IPS-11a (cell line): ENCODE results near the gene CACNA2D1.
"Not testable (repeated sequence)": the region's sequence is repeated elsewhere in the genome, so short reads cannot be mapped to it uniquely, and the experiment has no call there.

Experiments used
- H3K4me3 ChIP-seq: one replicate; pipeline ENCODE4 v1.5.1; 2013; ENCODE audit warnings: low read depth, low read length, control low read depth

CACNA2D1 gene

GRCh38 chr7:82435769-82436168 is 7.8 kb downstream of the CACNA2D1 start:
- no peak overlapping the region for H3K4me3 ChIP-seq

GRCh38 chr7:82434275-82435022 is 9.1 kb downstream of the CACNA2D1 start:
- H3K4me3 ChIP-seq = no peak overlapping the region

GRCh38 chr7:82433507-82433906 is 10.1 kb downstream of the CACNA2D1 start:
- no peak overlapping the region for H3K4me3 ChIP-seq

DNA sequence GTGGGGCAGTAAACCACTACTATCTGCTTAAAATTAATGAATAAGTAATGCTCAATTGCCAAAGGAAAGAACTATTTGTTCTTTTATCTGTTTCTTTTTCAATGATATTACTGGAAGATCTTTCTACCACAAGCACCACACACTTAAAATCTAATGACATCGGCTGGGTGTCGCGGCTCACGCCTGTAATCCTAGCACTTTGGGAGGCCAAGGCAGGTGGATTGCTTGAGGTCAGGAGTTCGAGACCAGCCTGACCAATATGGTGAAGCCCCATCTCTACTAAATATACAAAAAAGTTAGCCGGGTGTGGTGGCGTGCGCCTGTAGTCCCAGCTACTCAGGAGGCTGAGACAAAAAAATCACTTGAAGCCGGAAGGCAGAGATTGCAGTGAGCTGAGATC is 10.8 kb downstream of the CACNA2D1 start:
- not testable (repeated sequence) for H3K4me3 ChIP-seq

DNA sequence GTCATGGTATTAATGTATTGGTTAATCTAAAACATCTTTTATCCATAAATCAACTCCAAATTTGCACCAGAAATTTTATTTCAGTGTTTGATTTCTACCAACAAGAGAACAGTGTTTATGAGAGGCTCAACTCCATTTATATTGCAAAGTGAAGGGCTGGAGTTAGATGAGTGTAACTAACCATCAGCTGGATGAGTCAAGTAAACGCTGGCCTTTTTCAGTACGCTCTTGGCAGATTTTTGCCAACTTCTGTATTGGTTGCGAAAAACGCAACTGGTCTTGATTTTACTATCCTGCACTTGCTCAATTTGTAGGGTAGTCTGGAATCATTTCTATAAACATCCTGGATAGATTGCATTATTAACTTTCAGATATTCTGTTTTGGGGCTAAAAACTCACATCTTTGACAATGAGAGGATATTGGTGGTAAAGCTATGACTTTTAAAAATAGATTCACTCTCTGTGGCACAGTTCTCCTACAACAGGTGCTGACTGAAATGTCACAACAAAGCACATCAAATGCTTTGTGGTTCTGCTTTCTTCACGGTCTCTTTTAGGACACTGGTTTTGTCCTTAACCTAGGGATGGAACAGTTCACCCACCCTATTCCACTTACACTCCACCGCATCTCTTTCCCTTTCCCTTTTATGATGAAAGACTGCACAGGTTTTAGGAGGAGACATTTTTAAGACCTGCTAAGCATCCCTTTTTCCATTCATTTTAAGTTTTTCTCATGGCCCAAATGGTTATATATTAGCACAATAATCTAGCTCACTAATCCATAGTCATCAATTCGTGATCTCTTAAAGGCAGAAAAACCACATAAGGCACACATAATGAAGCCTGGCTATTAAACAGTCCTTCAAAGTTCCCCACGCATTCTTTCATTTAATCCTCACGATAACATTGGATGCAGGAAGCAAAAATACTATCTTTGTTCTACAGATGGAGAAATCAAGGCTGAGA is 12.8 kb downstream of the CACNA2D1 start:
- H3K4me3 ChIP-seq = no peak overlapping the region

GRCh38 chr7:82429408-82429807 is 14.2 kb downstream of the CACNA2D1 start:
- no peak overlapping the region for H3K4me3 ChIP-seq

DNA sequence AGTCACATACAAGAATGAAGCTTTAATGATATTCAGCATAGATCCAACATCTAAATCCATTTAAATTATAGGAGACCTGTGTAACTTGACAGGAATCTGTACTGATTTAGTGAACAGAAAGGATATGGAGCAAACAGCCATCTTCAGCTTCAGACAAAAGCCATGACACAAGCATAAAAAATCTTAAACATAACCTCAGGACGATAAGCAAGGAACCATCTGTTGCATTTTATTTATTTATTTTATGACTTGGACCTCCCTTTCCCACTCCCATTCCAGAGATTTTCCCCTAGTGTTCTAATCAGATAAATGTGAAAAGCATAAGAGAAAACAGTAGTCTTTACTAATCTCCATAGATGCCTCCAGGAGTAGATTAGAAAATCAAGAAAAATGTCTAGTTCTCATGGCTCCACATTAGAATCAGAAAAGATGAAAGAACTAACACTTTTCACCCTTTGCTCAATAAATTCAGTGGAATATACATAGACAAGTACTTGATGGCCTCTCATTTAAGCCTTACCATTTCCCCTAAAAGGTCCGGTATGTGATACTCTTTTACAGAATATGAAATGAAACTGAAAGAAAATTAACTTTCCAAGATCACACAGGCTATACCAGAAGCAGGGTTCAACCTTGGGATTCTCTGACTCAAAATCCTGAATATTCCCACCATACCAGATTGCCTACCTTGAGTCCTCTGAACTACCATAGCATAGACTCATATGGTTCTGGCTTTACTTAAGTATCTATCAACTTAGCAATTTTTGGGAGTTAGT is 15.2 kb downstream of the CACNA2D1 start:
- H3K4me3 ChIP-seq = no peak overlapping the region

DNA sequence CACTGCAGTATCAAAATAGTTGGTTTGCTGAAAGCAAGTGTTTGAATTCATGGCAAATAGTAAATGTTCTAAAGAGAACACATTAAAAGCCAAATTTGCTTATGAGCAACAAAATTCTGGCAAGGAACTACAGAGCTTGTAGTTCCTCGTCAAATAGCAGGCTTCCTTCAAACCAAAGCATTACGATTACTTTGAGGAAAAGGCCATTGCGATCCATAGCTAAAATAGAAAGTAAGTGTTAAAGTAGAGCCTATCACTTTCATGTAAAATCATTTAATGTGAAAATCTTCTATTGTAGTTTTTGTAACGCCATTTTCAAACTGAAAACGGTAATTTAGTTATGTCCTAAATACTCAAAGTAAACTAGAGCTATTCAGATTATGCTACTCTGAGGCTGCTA is 20.1 kb downstream of the CACNA2D1 start:
- H3K4me3 ChIP-seq = no peak overlapping the region

DNA sequence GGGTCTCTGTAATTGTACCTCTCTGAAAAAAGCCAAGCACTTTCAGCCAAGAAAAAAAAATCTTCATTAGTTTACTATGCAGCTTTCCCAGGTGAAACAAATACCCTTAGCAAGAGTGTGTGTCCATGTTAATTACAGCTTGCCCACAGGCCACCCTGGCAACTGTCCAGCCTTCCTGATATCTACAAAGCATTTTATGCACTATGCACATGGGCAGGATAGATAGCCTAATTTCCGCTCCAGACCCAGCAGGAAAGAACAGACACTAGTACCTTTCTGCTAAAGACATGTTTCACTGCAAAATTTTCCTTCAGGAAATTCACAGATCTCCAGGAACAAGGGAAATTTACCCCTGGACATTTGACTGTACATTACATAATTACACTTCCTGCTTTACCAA is 24.4 kb downstream of the CACNA2D1 start:
- H3K4me3 ChIP-seq = no peak overlapping the region

DNA sequence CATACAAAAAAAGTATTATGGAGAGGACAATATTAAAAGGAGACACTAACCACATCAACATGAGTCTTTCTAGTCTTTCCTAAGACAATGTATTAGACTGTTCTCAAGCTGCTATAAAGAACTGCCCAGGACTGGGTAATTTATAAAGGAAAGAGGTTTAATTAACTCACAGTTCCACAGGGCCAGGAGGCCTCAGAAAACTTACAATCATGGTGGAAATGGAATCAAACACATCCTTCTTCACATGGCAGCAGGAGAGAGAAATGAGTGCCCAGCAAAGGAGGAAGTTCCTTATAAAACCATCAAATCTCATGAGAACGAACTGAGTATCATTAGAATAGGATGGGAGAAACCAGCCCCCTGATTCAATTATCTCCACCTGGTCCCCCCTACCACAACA is 25.7 kb downstream of the CACNA2D1 start:
- H3K4me3 ChIP-seq = no peak overlapping the region

GRCh38 chr7:82416402-82416801 is 27.2 kb downstream of the CACNA2D1 start:
- H3K4me3 ChIP-seq = no peak overlapping the region

- no peak overlapping the region for H3K4me3 ChIP-seq
Measured at GRCh38 chr7:82414389-82414788, 29.2 kb downstream of the CACNA2D1 start.

DNA sequence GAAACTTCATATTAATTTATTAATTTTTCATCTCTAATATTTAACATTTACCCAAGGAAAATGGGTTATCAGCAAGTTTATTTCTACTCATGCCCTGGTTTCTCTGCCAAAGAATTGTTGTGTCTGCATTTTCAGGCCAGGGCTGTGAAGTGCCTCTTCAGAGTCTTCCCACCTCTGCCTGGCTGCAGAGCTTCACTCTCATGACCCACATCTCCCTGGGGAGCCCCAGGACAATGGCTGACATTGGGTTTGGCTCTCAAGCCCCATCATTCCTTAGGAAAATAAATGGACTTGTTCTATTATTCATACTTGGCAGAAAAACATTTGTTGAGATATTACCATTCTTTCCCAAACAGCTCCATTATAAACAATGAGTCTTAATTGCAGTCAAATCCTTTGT is 30.3 kb downstream of the CACNA2D1 start:
- H3K4me3 ChIP-seq = no peak overlapping the region

GRCh38 chr7:82411732-82412131 is 31.8 kb downstream of the CACNA2D1 start:
- no peak overlapping the region for H3K4me3 ChIP-seq

DNA sequence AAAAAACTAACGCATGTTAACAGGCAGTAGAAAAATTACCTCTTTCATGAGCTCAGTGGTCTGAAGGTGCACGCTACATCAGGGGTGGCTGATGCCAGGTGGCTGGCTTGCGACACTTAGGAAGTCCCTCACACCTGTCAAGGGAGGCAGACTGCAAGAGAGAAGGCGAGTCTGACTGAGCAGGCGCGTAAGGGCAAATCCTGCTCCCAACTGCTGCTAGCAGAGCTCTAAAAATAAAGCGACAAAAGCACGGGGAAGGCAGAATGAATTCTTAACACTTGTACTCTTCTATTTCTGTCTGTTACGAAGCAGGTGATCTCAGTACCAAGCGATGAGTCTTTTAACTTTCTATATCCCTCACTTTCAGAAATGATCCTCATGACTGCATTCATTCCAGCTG is 33.1 kb downstream of the CACNA2D1 start:
- no peak overlapping the region for H3K4me3 ChIP-seq

GRCh38 chr7:82406937-82407336 is 36.6 kb downstream of the CACNA2D1 start:
- H3K4me3 ChIP-seq = no peak overlapping the region

GRCh38 chr7:82405301-82405700 is 38.3 kb downstream of the CACNA2D1 start:
- H3K4me3 ChIP-seq = no peak overlapping the region

DNA sequence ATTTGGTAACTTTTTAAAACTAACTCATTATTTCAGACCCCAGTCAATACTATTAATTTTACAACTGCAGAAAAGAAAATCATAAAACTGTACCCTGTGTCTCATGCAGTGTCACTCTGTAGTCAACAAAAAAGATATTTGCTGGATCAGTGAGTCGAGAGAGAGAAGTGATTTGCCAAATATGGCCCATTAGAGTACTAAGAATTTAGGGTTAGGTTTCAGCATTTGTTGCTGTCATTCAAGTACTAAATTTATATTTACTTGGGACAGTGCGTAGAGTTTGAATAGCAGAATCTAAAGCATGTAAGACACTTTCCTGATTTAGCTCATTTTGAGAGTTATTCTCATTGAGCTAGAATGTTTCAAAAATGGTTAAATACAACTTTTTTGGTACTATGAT is 38.9 kb downstream of the CACNA2D1 start:
- H3K4me3 ChIP-seq = no peak overlapping the region

DNA sequence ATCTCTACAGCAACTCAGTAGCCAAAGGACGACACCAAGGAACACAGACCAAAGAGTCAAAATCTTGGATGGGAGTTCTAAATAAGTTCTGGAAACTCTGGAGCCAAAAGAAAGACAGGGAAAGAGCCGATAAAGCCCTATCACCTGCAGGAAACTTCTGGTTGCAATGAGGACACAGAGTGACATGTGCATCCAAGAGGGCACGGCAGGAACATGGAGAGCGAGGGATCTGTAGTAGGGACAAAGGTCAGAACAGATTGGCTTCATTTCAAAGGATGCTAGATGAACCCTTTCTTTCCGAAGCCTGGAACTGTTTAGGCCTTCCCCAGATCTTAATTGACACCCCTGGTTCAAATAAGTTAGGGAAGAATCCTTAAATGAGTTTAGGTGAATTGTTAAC is 39.5 kb downstream of the CACNA2D1 start:
- no peak overlapping the region for H3K4me3 ChIP-seq

GRCh38 chr7:82397879-82398524 is 45.6 kb downstream of the CACNA2D1 start:
- H3K4me3 ChIP-seq = no peak overlapping the region

DNA sequence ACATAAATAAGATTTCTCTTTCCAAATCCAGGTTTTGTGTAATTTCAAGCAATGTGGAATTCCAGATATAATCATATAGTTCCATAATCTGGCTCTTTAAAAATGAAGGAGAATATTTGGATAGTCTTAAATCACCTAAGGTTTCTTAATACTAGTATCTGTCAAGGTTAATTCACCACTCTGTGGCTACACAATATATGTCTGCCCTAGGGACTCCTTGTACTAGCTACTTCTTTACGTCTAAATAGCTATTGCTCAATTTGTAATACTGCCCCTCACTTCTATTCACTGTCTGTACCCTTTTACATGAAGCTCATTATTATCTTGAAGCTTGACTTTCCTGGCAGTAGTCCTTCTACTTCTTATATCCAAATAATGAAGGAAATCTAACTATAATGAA is 47.2 kb downstream of the CACNA2D1 start:
- no peak overlapping the region for H3K4me3 ChIP-seq
